ENCODE data around the gene NUFIP2.

NUFIP2 gene

GRCh38 chr17:29251184-29251583 is 42.8 kb downstream of the NUFIP2 start:
- Histone ChIP-seq H3F3A (ENCODE audit: control insufficient read depth, insufficient read depth) (peaks cover 32% of the 10 kb centered on the region), H3K27me3 (ENCODE audit: control insufficient read depth, low read length) (no peaks in the 10 kb centered on the region), H3K4me1 (ENCODE audit: control insufficient read depth, low read length) (peaks cover 5% of the 10 kb centered on the region), H3K36me3 (ENCODE audit: control insufficient read depth, low read length) (no peaks in the 10 kb centered on the region), H3K9me2 (replicated peaks; ENCODE audit: control insufficient read depth, low read length) (no peaks in the 10 kb centered on the region), H3K4me3 (ENCODE audit: low read length) (no peak overlapping the region), H3K4me2 (ENCODE audit: low read length) (no peak overlapping the region), H4K20me1 (ENCODE audit: control insufficient read depth, insufficient read depth, low read depth, low read length) (no peaks in the 10 kb centered on the region; the same call in 1 of the 2 replicates), H3K27ac (ENCODE audit: low read depth, low read length) (no peak overlapping the region), H3K9me3 (ENCODE audit: control insufficient read depth, insufficient read depth, low read length) (no peaks in the 10 kb centered on the region), H3K79me2 (ENCODE audit: control insufficient read depth, low read length) (no peaks in the 10 kb centered on the region)
- no peak for TF ChIP-seq CTCF (IDR thresholded peaks at IDR 0.05; ENCODE audit: low read depth, low read length, poor library complexity, severe bottlenecking)
- TF ChIP-seq EZH2phosphoT487 (IDR thresholded peaks at IDR 0.05; ENCODE audit: borderline replicate concordance, low read length): no peak

GRCh38 chr17:29250666-29251065 is 43.3 kb downstream of the NUFIP2 start:
- Histone ChIP-seq H3K4me1 (ENCODE audit: control insufficient read depth, low read length) (peaks cover 5% of the 10 kb centered on the region), H4K20me1 (ENCODE audit: control insufficient read depth, insufficient read depth, low read depth, low read length) (no peaks in the 10 kb centered on the region; the same call in 1 of the 2 replicates), H3F3A (ENCODE audit: control insufficient read depth, insufficient read depth) (peaks cover 27% of the 10 kb centered on the region), H3K36me3 (ENCODE audit: control insufficient read depth, low read length) (no peaks in the 10 kb centered on the region), H3K27me3 (ENCODE audit: control insufficient read depth, low read length) (no peaks in the 10 kb centered on the region), H3K27ac (ENCODE audit: low read depth, low read length) (no peak overlapping the region), H3K4me3 (ENCODE audit: low read length) (no peak overlapping the region), H3K4me2 (ENCODE audit: low read length) (no peak overlapping the region), H3K79me2 (ENCODE audit: control insufficient read depth, low read length) (no peaks in the 10 kb centered on the region), H3K9me3 (ENCODE audit: control insufficient read depth, insufficient read depth, low read length) (no peaks in the 10 kb centered on the region), H3K9me2 (replicated peaks; ENCODE audit: control insufficient read depth, low read length) (no peaks in the 10 kb centered on the region)
- no peak for TF ChIP-seq EZH2phosphoT487 (IDR thresholded peaks at IDR 0.05; ENCODE audit: borderline replicate concordance, low read length)
- TF ChIP-seq CTCF (IDR thresholded peaks at IDR 0.05; ENCODE audit: low read depth, low read length, poor library complexity, severe bottlenecking): no peak

- Histone ChIP-seq H3K4me3 (ENCODE audit: low read length) (no peak overlapping the region), H3F3A (ENCODE audit: control insufficient read depth, insufficient read depth) (peaks cover 14% of the 10 kb centered on the region), H3K4me2 (ENCODE audit: low read length) (no peak overlapping the region), H3K9me2 (replicated peaks; ENCODE audit: control insufficient read depth, low read length) (no peaks in the 10 kb centered on the region), H3K36me3 (ENCODE audit: control insufficient read depth, low read length) (no peaks in the 10 kb centered on the region), H4K20me1 (ENCODE audit: control insufficient read depth, insufficient read depth, low read depth, low read length) (no peaks in the 10 kb centered on the region), H3K27ac (ENCODE audit: low read depth, low read length) (no peak overlapping the region), H3K4me1 (ENCODE audit: control insufficient read depth, low read length) (peaks cover 5% of the 10 kb centered on the region), H3K9me3 (ENCODE audit: control insufficient read depth, insufficient read depth, low read length) (no peaks in the 10 kb centered on the region), H3K27me3 (ENCODE audit: control insufficient read depth, low read length) (no peaks in the 10 kb centered on the region), H3K79me2 (ENCODE audit: control insufficient read depth, low read length) (no peaks in the 10 kb centered on the region)
- TF ChIP-seq EZH2phosphoT487 (IDR thresholded peaks at IDR 0.05; ENCODE audit: borderline replicate concordance, low read length) (no peak), CTCF (IDR thresholded peaks at IDR 0.05; ENCODE audit: low read depth, low read length, poor library complexity, severe bottlenecking) (no peak)
Measured at GRCh38 chr17:29248845-29249244, 45.1 kb downstream of the NUFIP2 start.
